Mucosa of rectum (tissue), 2 donors: ENCODE data around the gene DAD1.

Experiments used
- H3K27ac ChIP-seq, 2 donors: one replicate each; pipeline ENCODE4 v1.7.0; 2013; ENCODE audit warnings: inconsistent platforms in 2 of 2, low read depth in 2 of 2, low read length in 2 of 2
- H3K27me3 ChIP-seq, 2 donors: one replicate each; pipeline ENCODE4 v1.7.0; 2013; ENCODE audit warnings: low read length in 2 of 2; ENCODE audit not compliant: control insufficient read depth in 2 of 2, insufficient read depth in 2 of 2
- H3K36me3 ChIP-seq, 2 donors: one replicate each; pipeline ENCODE4 v1.7.0; 2013; ENCODE audit warnings: low read length in 2 of 2; ENCODE audit not compliant: control insufficient read depth in 2 of 2, insufficient read depth in 2 of 2
- H3K4me1 ChIP-seq, 2 donors: one replicate each; pipeline ENCODE4 v1.7.0; 2013; ENCODE audit warnings: low read length in 2 of 2, mild to moderate bottlenecking in 1 of 2; ENCODE audit not compliant: control insufficient read depth in 2 of 2, insufficient read depth in 2 of 2
- H3K4me3 ChIP-seq, 2 donors: one replicate each; pipeline ENCODE4 v1.7.0; 2013; ENCODE audit warnings: low read length in 2 of 2
- H3K9ac ChIP-seq, 2 donors: one replicate each; pipeline ENCODE4 v1.7.0; 2013; ENCODE audit warnings: low read length in 2 of 2, low read depth in 1 of 2, mild to moderate bottlenecking in 1 of 2
- H3K9me3 ChIP-seq, 2 donors: one replicate each; pipeline ENCODE4 v1.7.0; 2013; ENCODE audit warnings: low read length in 2 of 2; ENCODE audit not compliant: control insufficient read depth in 2 of 2
- donor health status: healthy.
- donor health status: Normal muscosa, but diverticular disease.

DAD1 gene

DNA sequence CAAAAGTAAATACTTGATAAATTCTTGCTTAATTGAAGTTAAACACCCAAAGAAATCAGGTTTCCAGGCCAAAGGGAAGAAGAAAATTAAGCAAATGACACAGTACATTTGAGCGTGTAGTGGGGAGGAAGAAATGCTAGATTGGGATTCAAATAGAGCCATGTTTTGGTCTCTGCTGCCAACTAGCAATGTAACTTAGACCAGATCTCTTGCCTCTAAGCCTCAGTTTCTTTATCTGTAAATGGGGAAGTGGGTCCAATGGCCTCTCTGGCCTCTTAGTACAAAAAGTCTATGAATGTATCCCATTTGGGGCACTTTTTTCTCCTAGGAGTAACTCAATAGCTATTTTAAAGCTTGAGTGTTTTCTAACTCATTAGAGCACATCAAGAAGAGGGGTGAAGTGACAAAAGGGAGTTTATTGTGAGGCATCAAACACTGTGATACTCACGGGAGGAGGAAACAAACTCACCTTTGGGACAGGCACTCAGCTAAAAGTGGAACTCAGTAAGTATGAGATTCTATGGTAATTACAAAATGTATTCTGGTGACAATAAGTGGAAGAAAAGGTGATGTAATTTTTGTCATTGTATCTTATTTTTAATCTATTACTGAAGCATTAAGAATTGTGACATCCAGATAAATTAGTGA is 55.8 kb downstream of the DAD1 start:
- no peak overlapping the region for H3K4me3 ChIP-seq
- H3K9me3 ChIP-seq = no peaks in the 10 kb centered on the region
- peaks cover 0 to 2% of the 10 kb centered on the region in 2 donors for H3K4me1 ChIP-seq
- no peaks in the 10 kb centered on the region for H3K36me3 ChIP-seq
- H3K9ac ChIP-seq = no peak overlapping the region
- H3K27me3 ChIP-seq = no peaks in the 10 kb centered on the region
- H3K27ac ChIP-seq = peak overlapping the region in 1 of 2 donors; percentile 39

- H3K36me3 ChIP-seq = no peaks in the 10 kb centered on the region
- H3K4me3 ChIP-seq = peak overlapping the region in 1 of 2 donors; percentile 5
- H3K27me3 ChIP-seq = no peaks in the 10 kb centered on the region
- H3K4me1 ChIP-seq = peaks cover 0 to 2% of the 10 kb centered on the region in 2 donors
- no peaks in the 10 kb centered on the region for H3K9me3 ChIP-seq
- H3K27ac ChIP-seq = peak overlapping the region in 1 of 2 donors; percentile 39
- H3K9ac ChIP-seq = no peak overlapping the region
These were observed 56.5 kb downstream of the DAD1 start for GRCh38 chr14:22532345-22533056.

- Histone ChIP-seq H3K27me3 (no peaks in the 10 kb centered on the region), H3K9me3 (no peaks in the 10 kb centered on the region), H3K4me3 (peak overlapping the region in 1 of 2 donors; percentile 5), H3K27ac (peak overlapping the region in 1 of 2 donors; percentile 39), H3K4me1 (peaks cover 0 to under 1% of the 10 kb centered on the region in 2 donors), H3K36me3 (no peaks in the 10 kb centered on the region), H3K9ac (no peak overlapping the region)
These were observed 57.3 kb downstream of the DAD1 start for GRCh38 chr14:22531451-22532344.

- H3K27ac ChIP-seq = no peak overlapping the region
- H3K4me3 ChIP-seq = no peak overlapping the region
- H3K9ac ChIP-seq = no peak overlapping the region
- H3K27me3 ChIP-seq = no peaks in the 10 kb centered on the region
- no peaks in the 10 kb centered on the region for H3K36me3 ChIP-seq
- no peaks in the 10 kb centered on the region for H3K4me1 ChIP-seq
- H3K9me3 ChIP-seq = no peaks in the 10 kb centered on the region
These were observed 58.9 kb downstream of the DAD1 start for GRCh38 chr14:22530127-22530526.

DNA sequence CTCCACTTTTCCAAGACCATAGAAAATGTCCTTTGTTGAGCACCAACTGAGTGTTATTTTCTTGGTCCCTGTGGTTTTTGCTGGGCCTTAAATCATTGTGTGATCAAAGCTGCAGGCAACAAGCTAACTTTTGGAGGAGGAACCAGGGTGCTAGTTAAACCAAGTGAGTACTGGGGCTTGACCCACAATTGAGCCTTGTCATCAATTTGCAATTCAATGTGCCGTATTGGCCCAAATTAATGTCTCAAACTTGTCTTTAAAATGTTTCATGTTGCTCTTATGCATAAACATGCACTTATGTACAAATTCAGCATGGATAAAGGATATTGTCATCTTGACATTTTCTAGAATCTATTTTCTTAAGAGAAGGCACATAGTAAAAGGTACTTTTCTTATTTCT is 62.3 kb downstream of the DAD1 start:
- H3K27ac ChIP-seq = peak overlapping the region in 1 of 2 donors; percentile 49
- H3K4me1 ChIP-seq = peaks cover 0 to 3% of the 10 kb centered on the region in 2 donors
- H3K27me3 ChIP-seq = no peaks in the 10 kb centered on the region
- no peaks in the 10 kb centered on the region for H3K9me3 ChIP-seq
- no peak overlapping the region for H3K4me3 ChIP-seq
- H3K36me3 ChIP-seq = no peaks in the 10 kb centered on the region
- no peak overlapping the region for H3K9ac ChIP-seq

DNA sequence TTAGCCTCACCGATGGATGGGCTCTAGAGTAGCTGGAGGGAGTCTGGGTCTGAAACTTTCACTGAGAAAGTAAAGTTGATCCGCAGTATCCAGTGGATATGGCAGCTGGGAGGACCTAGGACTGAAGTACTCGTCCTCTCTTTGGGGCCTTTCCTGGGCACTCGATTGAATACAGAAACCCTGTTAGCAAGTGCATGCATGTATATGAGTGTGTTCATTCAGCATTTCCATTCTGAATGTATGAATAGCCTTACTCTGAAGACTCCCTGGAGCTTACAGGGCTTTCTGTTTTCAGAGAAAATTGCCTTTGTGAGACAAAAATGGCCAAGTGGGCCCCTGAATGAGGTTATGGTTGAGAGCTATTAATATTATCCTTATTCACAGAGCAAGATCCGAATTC is 62.8 kb downstream of the DAD1 start:
- no peaks in the 10 kb centered on the region for H3K27me3 ChIP-seq
- no peaks in the 10 kb centered on the region for H3K36me3 ChIP-seq

GRCh38 chr14:22524784-22525161 is 64.3 kb downstream of the DAD1 start:
- H3K4me3 ChIP-seq = no peak overlapping the region
- H3K4me1 ChIP-seq = peaks cover 0 to 7% of the 10 kb centered on the region in 2 donors
- H3K27ac ChIP-seq = no peak overlapping the region

More for the DNA sequence above, 62.8 kb downstream of the DAD1 start:
- peaks cover 0 to 7% of the 10 kb centered on the region in 2 donors for H3K4me1 ChIP-seq
- no peak overlapping the region for H3K9ac ChIP-seq
- H3K27ac ChIP-seq = peak overlapping the region in 1 of 2 donors; percentile 49
- H3K4me3 ChIP-seq = no peak overlapping the region
- H3K9me3 ChIP-seq = no peaks in the 10 kb centered on the region

GRCh38 chr14:22524115-22524783 is 64.8 kb downstream of the DAD1 start:
- Histone ChIP-seq H3K9ac (peak overlapping the region in 1 of 2 donors; percentile 7), H3K36me3 (no peaks in the 10 kb centered on the region), H3K4me3 (no peak overlapping the region), H3K27ac (peak overlapping the region in 1 of 2 donors; percentile 35), H3K27me3 (no peaks in the 10 kb centered on the region), H3K4me1 (peaks cover 0 to 7% of the 10 kb centered on the region in 2 donors), H3K9me3 (no peaks in the 10 kb centered on the region)

More at GRCh38 chr14:22524784-22525161, 64.3 kb downstream of the DAD1 start:
- no peaks in the 10 kb centered on the region for H3K27me3 ChIP-seq
- no peaks in the 10 kb centered on the region for H3K36me3 ChIP-seq
- H3K9ac ChIP-seq = no peak overlapping the region
- no peaks in the 10 kb centered on the region for H3K9me3 ChIP-seq

DNA sequence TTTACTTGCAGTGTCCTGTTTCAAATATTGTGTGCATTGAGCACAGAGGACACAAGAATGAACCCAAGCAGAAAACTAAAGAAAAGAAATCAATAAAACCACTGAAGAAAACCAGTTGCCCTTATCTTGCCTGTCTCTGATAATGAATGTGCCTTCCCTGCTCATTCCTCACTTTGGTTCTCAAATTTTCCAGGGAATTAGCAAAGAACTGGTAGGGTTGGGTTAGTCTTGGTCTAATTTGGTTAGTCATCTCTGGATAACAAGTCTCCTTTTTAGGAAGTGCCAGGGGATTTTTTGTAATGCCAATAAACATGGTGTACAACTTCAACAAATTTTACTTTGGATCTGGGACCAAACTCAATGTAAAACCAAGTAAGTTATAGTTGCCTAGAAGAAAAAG is 65.7 kb downstream of the DAD1 start:
- no peaks in the 10 kb centered on the region for H3K27me3 ChIP-seq
- peak overlapping the region in 1 of 2 donors; percentile 20 for H3K27ac ChIP-seq
- no peak overlapping the region for H3K9ac ChIP-seq
- H3K36me3 ChIP-seq = no peaks in the 10 kb centered on the region
- H3K4me1 ChIP-seq = peaks cover 0 to 7% of the 10 kb centered on the region in 2 donors
- no peak overlapping the region for H3K4me3 ChIP-seq
- H3K9me3 ChIP-seq = no peaks in the 10 kb centered on the region
